ENCODE results near the gene SPEM2.

SPEM2 gene

DNA sequence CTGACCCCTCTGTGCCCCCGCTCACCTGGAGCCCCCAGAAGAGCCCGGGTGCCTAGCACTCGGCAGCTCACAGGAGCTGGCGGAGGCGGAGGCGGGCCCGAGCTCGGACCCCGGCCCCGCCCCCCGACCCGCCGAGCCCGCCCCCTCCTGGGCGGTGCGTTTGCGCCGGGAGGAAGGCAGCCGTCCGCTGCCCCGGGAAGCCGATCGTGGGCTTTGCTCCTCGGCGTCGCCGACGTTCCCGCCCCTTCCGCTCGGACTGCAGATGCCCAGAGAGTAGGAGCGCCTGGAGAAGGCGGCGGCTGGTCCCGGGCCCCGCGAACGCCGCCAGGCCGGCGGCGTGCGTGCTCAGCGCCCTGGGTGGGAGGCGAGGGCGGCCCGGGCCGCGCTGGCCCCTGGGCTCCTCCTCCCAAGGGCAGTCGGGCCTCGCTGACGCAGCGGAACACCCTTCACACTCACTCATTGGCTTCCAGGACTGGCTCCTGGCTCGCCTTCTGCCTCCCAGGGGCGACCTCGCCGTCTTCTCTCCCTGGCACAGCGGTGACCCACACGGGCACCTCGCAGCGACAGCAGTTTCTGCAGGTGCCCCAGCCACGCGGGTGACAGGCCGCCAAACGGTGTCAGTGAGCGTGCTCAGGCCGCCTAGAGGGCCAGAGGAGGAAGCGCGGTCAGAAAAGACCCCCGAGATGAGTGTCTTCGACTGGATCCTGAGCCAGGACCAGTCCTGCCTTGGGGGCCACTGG is 30.8 kb upstream of the SPEM2 start, which contains the start of gene PLSCR3:
Gene PLSCR3, minus strand, starts transcription at position 74 of the 740 bp plus-strand sequence. CDS start 415 bp downstream, outside the sequence.
- ATAC-seq = peak; percentile 91
- Mint-ChIP-seq H3K4me1 (peaks cover 49% of the 10 kb centered on the region), H3K9me3 (no peaks in the 10 kb centered on the region), H3K4me3 (peak within 1 kb of the TSS; percentile 89 to 92), H3K27me3 (no peaks in the 10 kb centered on the region), H3K27ac (peak within 1 kb of the TSS; percentile 96 to 99)
- DNase-seq = peak; percentile 81 to 87

DNA sequence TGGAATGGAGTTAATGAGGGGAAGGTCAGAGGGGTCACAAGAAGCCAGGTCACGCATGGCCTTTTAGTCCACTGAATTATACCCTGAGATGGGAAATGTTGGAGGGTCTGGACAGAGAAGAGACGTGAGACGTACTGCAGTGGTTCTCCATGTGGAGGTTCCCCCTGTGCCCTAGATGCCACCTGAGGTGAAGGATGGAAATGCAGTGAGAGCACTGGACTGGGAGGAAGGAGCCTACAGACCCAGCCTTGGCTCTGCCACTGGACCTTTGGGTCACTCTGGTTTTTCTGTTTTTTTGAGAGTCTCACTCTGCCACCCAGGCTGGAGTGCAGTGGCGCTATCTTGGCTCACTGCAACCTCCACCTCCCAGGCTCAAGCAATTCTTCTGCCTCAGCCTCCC is 29.3 kb upstream of the SPEM2 start:
- Mint-ChIP-seq H3K27me3 (no peaks in the 10 kb centered on the region), H3K4me1 (peaks cover 36% of the 10 kb centered on the region), H3K4me3 (no peak overlapping the region), H3K9me3 (no peaks in the 10 kb centered on the region), H3K27ac (no peak overlapping the region)
- DNase-seq (no peak), ATAC-seq (no peak)

GRCh38 chr17:7398612-7399011 is 26.8 kb upstream of the SPEM2 start:
- Mint-ChIP-seq H3K27me3 (no peaks in the 10 kb centered on the region), H3K4me3 (no peak overlapping the region), H3K9me3 (no peaks in the 10 kb centered on the region), H3K27ac (no peak overlapping the region), H3K4me1 (peaks cover 21% of the 10 kb centered on the region)
- DNase-seq = no peak
- no peak for ATAC-seq

DNA sequence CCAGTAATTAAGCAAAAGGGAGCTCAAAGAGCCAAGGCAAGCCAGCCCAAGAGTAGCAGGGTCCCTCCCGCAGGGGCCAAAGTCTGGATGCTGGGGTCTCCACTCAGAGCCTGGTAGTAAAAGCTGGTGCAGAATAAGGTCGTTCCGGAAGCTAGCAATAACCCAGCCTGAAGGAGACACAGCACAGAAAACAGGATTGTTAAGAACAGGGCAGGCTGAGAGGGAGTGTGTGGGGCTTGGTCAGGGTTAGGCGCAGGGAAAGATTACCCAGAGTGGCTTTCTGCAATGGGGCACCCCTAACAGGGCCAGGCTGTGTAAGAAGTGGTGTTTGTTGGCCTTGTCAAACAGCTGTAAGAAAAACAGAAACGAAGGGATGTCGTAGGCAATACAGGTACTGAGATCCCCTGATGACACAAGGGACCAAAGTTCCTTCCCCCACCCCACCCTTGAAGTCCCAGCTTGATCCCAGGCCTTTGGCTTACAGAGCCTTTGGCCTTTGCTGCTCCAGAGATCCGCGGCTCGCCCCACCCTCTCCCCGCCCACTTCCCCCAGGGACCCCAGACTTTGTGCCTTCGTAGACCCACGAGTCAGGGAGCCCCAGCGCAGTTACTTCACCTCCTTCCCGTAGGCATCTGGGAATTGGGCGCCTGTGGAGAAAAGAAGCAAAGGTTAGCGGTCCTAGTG is 22.2 kb upstream of the SPEM2 start:
- Mint-ChIP-seq H3K27ac (peak overlapping the region; percentile 23 to 97), H3K27me3 (peaks cover 10% of the 10 kb centered on the region), H3K4me1 (peaks cover 28% of the 10 kb centered on the region), H3K9me3 (no peaks in the 10 kb centered on the region), H3K4me3 (peak overlapping the region; percentile 89 to 99)
- no peak for ATAC-seq
- no peak for DNase-seq

DNA sequence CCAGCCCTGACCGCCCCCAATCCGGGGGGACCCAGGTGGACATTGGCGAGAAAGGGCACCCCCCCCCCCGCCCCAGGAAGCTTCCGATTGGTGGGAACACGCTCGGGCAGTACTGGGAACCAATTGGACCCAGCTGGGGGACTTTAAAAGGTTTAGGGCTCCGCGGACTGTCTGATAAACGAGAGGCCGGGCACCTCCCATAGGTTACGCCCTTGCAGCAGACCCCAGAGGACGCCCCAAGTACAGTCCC is 21.8 kb upstream of the SPEM2 start:
- Mint-ChIP-seq H3K4me1 (peaks cover 28% of the 10 kb centered on the region), H3K27ac (peak overlapping the region; percentile 94 to 97), H3K27me3 (peaks cover 10% of the 10 kb centered on the region), H3K9me3 (no peaks in the 10 kb centered on the region), H3K4me3 (peak overlapping the region; percentile 89 to 99)
- no peak for DNase-seq
- ATAC-seq = peak; percentile 61

- ATAC-seq (peak; percentile 94), DNase-seq (peak; percentile 91 to 96)
- Mint-ChIP-seq H3K27me3 (peaks cover 10% of the 10 kb centered on the region), H3K27ac (peak within 1 kb of the TSS; percentile 94 to 97), H3K9me3 (no peaks in the 10 kb centered on the region), H3K4me1 (peaks cover 31% of the 10 kb centered on the region), H3K4me3 (peak within 1 kb of the TSS; percentile 89 to 99)
These were observed 21.3 kb upstream of the SPEM2 start, which contains the start of gene TMEM256 for GRCh38 chr17:7403977-7404736. TMEM256 (minus strand) TSS chr17:7404097; CDS start chr17:7404084, 13 bp downstream.

DNA sequence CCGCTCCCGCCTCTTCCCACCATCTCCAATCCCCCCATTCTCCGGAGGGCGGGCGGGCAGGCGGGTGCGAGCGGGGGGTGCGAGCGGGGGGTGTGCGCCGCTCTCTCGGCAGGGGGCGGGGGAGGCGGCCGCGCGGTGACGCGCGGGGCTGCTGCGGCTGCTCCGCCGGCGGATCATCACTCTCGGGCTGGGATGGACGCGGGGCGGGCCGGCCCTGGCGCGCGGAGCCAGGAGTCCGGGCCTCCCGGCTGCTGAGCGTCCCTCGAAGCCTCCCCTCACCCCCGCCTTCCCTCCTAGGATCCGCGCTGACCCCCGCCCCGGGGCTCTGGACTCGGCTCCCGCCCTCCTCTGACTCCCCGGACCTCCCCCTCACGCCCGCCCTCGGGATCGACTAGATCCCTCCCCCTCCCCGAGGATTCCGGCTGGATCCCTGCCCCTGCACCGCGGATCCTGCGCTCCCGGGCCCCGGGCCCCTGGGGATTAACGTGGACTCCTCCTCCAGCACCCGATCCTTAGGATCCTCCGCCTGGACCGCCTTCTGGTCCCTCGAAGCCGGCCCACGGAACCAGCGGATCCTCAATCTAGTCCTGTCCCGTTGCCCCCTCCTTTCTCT is 20.6 kb upstream of the SPEM2 start:
- Mint-ChIP-seq H3K9me3 (no peaks in the 10 kb centered on the region), H3K27me3 (peaks cover 10% of the 10 kb centered on the region), H3K4me1 (peaks cover 33% of the 10 kb centered on the region), H3K27ac (peak overlapping the region; percentile 94 to 97), H3K4me3 (peak overlapping the region; percentile 89 to 99)
- ATAC-seq = peak; percentile 50
- DNase-seq = no peak

DNA sequence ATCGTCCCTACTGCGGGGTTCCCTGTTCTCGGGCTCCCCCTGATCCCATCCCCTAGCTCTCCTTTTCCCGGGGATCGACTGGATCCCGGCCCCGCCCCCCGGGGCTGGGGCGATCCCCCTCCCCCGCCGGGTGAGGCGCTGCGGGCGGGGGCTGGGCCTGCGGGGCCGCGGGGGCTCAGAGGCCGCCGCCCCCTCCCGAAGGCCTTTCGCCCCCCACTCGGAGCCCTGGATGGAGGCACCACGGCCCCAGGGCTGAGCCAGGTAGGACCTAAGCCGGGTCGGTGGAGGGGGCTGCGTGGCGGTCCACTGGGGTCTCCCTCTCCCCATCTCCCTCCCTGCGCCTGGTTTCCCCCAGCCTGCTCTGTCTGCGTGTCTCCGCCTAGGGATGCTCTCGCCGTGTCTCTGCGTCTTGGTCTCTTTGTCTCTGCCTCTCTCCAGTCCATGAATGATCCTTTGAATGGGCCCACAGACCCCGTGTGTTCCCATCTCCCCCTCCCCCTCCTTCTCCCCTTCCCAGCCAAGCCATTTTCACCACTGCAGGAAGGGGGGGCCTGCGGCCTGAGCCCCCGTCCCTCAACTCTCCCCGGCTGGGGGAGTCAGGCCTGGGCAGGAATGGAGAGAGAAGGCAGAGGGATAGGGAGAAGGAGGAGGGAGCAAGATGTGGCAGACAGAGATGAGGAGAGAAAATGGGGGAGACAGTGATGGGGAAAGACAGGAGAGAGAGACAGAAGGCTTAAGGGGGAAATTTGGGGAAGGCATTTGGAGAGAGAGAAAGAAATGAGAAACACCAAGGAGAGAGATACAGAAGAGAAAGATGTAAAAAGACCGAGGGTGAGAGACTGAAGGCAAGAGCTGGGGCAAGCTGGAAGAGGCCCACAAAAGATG is 19.8 kb upstream of the SPEM2 start:
- Mint-ChIP-seq H3K4me1 (peaks cover 33% of the 10 kb centered on the region), H3K9me3 (no peaks in the 10 kb centered on the region), H3K27me3 (peaks cover 10% of the 10 kb centered on the region), H3K4me3 (peak overlapping the region; percentile 89 to 99), H3K27ac (peak overlapping the region in 1 of 2 donors; percentile 80)
- no peak for ATAC-seq
- DNase-seq = no peak

GRCh38 chr17:7406235-7406825 is 19.1 kb upstream of the SPEM2 start:
- peaks cover 33% of the 10 kb centered on the region for H3K4me1 Mint-ChIP-seq
- DNase-seq (no peak), ATAC-seq (no peak)
- H3K27ac Mint-ChIP-seq = peak overlapping the region in 1 of 2 donors; percentile 70
- H3K27me3 Mint-ChIP-seq = peaks cover 10% of the 10 kb centered on the region
- no peaks in the 10 kb centered on the region for H3K9me3 Mint-ChIP-seq
- H3K4me3 Mint-ChIP-seq = peak overlapping the region; percentile 68 to 78

GRCh38 chr17:7407082-7407481 is 18.3 kb upstream of the SPEM2 start:
- no peak for ATAC-seq
- Mint-ChIP-seq H3K27me3 (peaks cover 10% of the 10 kb centered on the region), H3K4me3 (no peak overlapping the region), H3K9me3 (no peaks in the 10 kb centered on the region), H3K27ac (no peak overlapping the region), H3K4me1 (peaks cover 33% of the 10 kb centered on the region)
- no peak for DNase-seq

DNA sequence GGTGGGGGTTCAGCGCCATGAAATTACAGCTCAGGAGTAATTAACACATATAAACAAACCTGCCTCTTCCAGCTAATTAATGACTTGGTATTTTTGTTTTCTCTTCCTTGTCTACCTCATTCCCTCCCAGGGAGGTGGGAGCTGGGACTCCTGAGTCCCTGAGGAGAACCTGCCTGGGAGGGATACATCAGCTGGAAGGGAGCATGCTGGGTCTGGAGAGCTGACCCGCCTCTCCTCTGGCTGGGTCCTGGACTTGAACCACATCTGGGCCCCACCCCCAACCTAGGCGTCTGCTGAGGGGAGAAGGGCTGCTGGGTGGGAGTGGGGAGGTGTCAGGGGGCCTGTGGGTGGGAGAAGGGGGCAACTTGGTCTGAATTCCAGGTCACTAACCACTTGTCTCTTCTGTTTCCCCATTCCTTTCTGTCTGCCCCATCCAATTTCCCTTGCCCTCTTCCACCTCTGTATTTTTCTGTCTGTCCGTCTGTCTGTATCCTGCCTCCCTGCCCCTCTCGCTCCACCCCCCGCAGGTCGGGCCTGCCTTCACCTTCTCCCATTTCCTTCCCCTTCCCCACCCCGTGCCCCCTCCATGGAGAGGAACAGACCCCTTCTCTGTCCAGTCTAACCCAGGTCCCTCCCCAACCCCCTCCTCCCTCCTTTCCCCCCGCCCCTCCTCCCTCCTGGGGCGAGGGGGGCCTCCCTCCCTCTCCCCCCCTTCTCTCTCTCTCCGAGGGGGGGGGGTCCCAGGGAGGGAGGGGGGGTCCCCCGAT is 17.7 kb upstream of the SPEM2 start, which contains the start of gene NLGN2:
Gene NLGN2, plus strand, starts transcription at position 361 of the 767 bp plus-strand sequence. CDS start 411 bp downstream, outside the sequence.
- peaks cover 10% of the 10 kb centered on the region for H3K27me3 Mint-ChIP-seq

DNA sequence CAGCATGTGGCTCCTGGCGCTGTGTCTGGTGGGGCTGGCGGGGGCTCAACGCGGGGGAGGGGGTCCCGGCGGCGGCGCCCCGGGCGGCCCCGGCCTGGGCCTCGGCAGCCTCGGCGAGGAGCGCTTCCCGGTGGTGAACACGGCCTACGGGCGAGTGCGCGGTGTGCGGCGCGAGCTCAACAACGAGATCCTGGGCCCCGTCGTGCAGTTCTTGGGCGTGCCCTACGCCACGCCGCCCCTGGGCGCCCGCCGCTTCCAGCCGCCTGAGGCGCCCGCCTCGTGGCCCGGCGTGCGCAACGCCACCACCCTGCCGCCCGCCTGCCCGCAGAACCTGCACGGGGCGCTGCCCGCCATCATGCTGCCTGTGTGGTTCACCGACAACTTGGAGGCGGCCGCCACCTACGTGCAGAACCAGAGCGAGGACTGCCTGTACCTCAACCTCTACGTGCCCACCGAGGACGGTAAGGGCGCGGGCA is 17.1 kb upstream of the SPEM2 start:
- no peak overlapping the region for H3K27ac Mint-ChIP-seq
- no peaks in the 10 kb centered on the region for H3K9me3 Mint-ChIP-seq
- peak; percentile 11 for ATAC-seq
- H3K4me3 Mint-ChIP-seq = no peak overlapping the region
- peaks cover 26% of the 10 kb centered on the region for H3K4me1 Mint-ChIP-seq
- peaks cover 10% of the 10 kb centered on the region for H3K27me3 Mint-ChIP-seq
- DNase-seq = peak; percentile 25 to 31

More for the DNA sequence above, 17.7 kb upstream of the SPEM2 start, which contains the start of gene NLGN2:
- Mint-ChIP-seq H3K9me3 (no peaks in the 10 kb centered on the region), H3K27ac (peak within 1 kb of the TSS in 1 of 2 donors; percentile 37), H3K4me1 (peaks cover 33% of the 10 kb centered on the region), H3K4me3 (peak within 1 kb of the TSS; percentile 63 to 69)
- DNase-seq (no peak), ATAC-seq (no peak)

DNA sequence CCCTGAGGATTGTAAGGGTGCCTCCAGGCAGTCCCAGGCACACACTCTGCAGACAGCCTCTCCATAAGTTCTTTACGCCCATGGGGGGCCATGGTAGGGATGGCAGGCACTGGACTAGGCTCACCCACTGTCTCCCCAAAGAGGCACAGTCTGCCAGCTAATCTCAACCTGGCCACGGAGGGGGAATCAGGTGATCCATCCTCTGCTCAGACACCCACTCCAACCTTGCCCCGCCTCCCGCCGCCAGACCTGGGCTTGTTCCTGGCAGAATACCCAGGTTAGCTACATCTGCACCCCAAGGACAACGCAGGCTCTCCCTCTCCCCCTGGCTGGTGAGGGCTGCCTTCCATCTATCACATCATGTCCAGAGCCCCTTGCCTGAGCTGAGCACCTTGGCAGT is 16.6 kb upstream of the SPEM2 start:
- Mint-ChIP-seq H3K4me3 (peak overlapping the region; percentile 13 to 22), H3K9me3 (no peaks in the 10 kb centered on the region), H3K27me3 (peaks cover 10% of the 10 kb centered on the region), H3K4me1 (peaks cover 25% of the 10 kb centered on the region), H3K27ac (no peak overlapping the region)
- ATAC-seq (no peak), DNase-seq (no peak)
